A549 (cell line): ENCODE results near the gene SERF2. TPM values are rescaled to one million over a fixed set of nuclear protein-coding genes. Genes with fewer than 3 reads are reported as not detected.

Experiments used
- ATAC-seq, 2 experiments: fragments of 200-7000 bp in 1 of 2; fragments of >200 bp in 1 of 2; cut with Nextera tagmentation in 1 of 2; cut with Tn5 transposase in 1 of 2; 3 replicates each; pipeline versions ENCODE4 v1.8.0 to v1.9.1; 2018 to 2020; ENCODE audit warnings: mild to moderate bottlenecking in 1 of 2, moderate library complexity in 1 of 2
- CTCF ChIA-PET: fragments of 300-600 bp; sonication (Branson Sonifier 250); formaldehyde crosslinking; extraction: SDS; loops from one replicate; lab custom pipeline; 2021; ENCODE audit warnings: antibody characterized with exemption, inconsistent platforms; lab: Yijun Ruan, JAX
- POLR2A ChIA-PET: fragments of 350-600 bp; formaldehyde crosslinking; extraction: SDS; loops from one replicate; lab custom pipeline; 2021; ENCODE audit warnings: antibody characterized with exemption, inconsistent platforms; lab: Yijun Ruan, JAX
- DNase-seq, 2 experiments: peaks; one replicate each; pipeline versions ENCODE4 v3.0.0 to v3.0.0-alpha.2; 2011 to 2016; ENCODE audit warnings: low read depth in 1 of 2, low spot score in 1 of 2
- FAIRE-seq: peaks from 2 replicates; lab custom pipeline; 2011; peaks lifted over from hg19 to GRCh38; lab: Jason Lieb, UNC
- H3K27ac ChIP-seq, 2 experiments: fragments of >200 bp; sonication (Bioruptor Twin); formaldehyde crosslinking; 3 replicates each; pipeline ENCODE4 v1.5.1; 2016 to 2017
- H3K4me1 ChIP-seq: fragments of >200 bp; sonication (Bioruptor Twin); formaldehyde crosslinking; 3 replicates; pipeline ENCODE4 v1.6.1; 2016
- H3K4me2 ChIP-seq: fragments of >200 bp; sonication (Bioruptor Twin); formaldehyde crosslinking; 3 replicates; pipeline ENCODE4 v1.6.1; 2016
- H3K4me3 ChIP-seq: fragments of >200 bp; sonication (Bioruptor Twin); formaldehyde crosslinking; 3 replicates; pipeline ENCODE4 v1.5.1; 2016
- H3K9me3 ChIP-seq: fragments of >200 bp; sonication (Bioruptor Twin); formaldehyde crosslinking; 3 replicates; pipeline ENCODE4 v1.6.1; 2016
- BHLHE40 ChIP-seq: IDR thresholded peaks from 2 replicates; pipeline ENCODE4 v1.6.1; 2012; ENCODE audit warnings: low read depth, low read length, inconsistent platforms
- E2F6 ChIP-seq: IDR thresholded peaks from 2 replicates; pipeline ENCODE4 v1.6.1; 2012; ENCODE audit warnings: low read depth, borderline replicate concordance
- EHF ChIP-seq: fragments of 250-450 bp; sonication (Bioruptor Pico); IDR thresholded peaks from 2 replicates; pipeline ENCODE4 v1.5.0; 2020; ENCODE audit warnings: mild to moderate bottlenecking
- ELK1 ChIP-seq: fragments of 150-350 bp; IDR thresholded peaks from 2 replicates; pipeline ENCODE4 v1.6.1; 2014; ENCODE audit warnings: low read depth, mild to moderate bottlenecking, low read length
- EP300 ChIP-seq, 2 experiments: fragments of >200 bp; sonication (Bioruptor Twin); formaldehyde crosslinking; IDR thresholded peaks; 2 replicates in 1 of 2; 3 replicates in 1 of 2; pipeline ENCODE4 v1.6.1; 2016 to 2017
- FOSL2 ChIP-seq, 2 experiments: fragments of 450-650 bp in 1 of 2; fragments of >200 bp in 1 of 2; sonication (Bioruptor Twin) in 1 of 2; formaldehyde crosslinking; IDR thresholded peaks; 2 replicates each; pipeline versions ENCODE4 v1.5.0 to v1.6.1; 2016 to 2020; ENCODE audit warnings: mild to moderate bottlenecking in 1 of 2, moderate library complexity in 1 of 2
- GATA3 ChIP-seq: IDR thresholded peaks from 2 replicates; pipeline ENCODE4 v1.6.1; 2012; ENCODE audit warnings: borderline replicate concordance
- HDAC2 ChIP-seq: fragments of 200-600 bp; sonication (generic); IDR thresholded peaks from 2 replicates; pipeline ENCODE4 v1.6.1; 2016
- HES2 ChIP-seq: fragments of >200 bp; sonication (Bioruptor Twin); formaldehyde crosslinking; IDR thresholded peaks from 2 replicates; pipeline ENCODE4 v1.6.1; 2016
- HEYL ChIP-seq: fragments of 250-450 bp; sonication (Bioruptor Pico); IDR thresholded peaks from 2 replicates; pipeline ENCODE4 v1.8.0; 2021; ENCODE audit warnings: mild to moderate bottlenecking, moderate library complexity
- HMGXB4 ChIP-seq: fragments of 250-450 bp; sonication (Bioruptor Pico); IDR thresholded peaks from 2 replicates; pipeline ENCODE4 v1.5.0; 2021; ENCODE audit warnings: mild to moderate bottlenecking, moderate library complexity, borderline replicate concordance
- HOXB13 ChIP-seq: fragments of 250-450 bp; sonication (Bioruptor Pico); IDR thresholded peaks from 2 replicates; pipeline ENCODE4 v1.5.0; 2020; ENCODE audit warnings: low read depth, mild to moderate bottlenecking, moderate library complexity
- HOXB5 ChIP-seq: fragments of 250-450 bp; sonication (Bioruptor Pico); IDR thresholded peaks from 2 replicates; pipeline ENCODE4 v1.5.0; 2020; ENCODE audit warnings: mild to moderate bottlenecking, moderate library complexity
- JUN ChIP-seq, 2 experiments: fragments of >200 bp; sonication (Bioruptor Twin); formaldehyde crosslinking; IDR thresholded peaks; 2 replicates in 1 of 2; 3 replicates in 1 of 2; pipeline ENCODE4 v1.6.1; 2016 to 2017
- JUNB ChIP-seq: fragments of >200 bp; sonication (Bioruptor Twin); formaldehyde crosslinking; IDR thresholded peaks from 2 replicates; pipeline ENCODE4 v1.6.1; 2016
- MAFK ChIP-seq: fragments of 450-650 bp; IDR thresholded peaks from 2 replicates; pipeline ENCODE4 v1.6.1; 2014; ENCODE audit not compliant: partially characterized antibody
- MAX ChIP-seq: IDR thresholded peaks from 2 replicates; pipeline ENCODE4 v1.6.1; 2012
- MYC ChIP-seq: IDR thresholded peaks from 2 replicates; pipeline ENCODE4 v1.6.1; 2012; ENCODE audit warnings: mild to moderate bottlenecking, inconsistent platforms, low read length, improper control_type of control experiment, borderline replicate concordance
- NFE2L2 ChIP-seq: fragments of 150-350 bp; conservative IDR thresholded peaks from 2 replicates; pipeline ENCODE4 v1.6.1; 2014; ENCODE audit warnings: low read length
- NPAS2 ChIP-seq: fragments of 250-450 bp; sonication (Bioruptor Pico); IDR thresholded peaks from 2 replicates; pipeline ENCODE4 v1.8.0; 2022; ENCODE audit warnings: mild to moderate bottlenecking, moderate library complexity, borderline replicate concordance
- POLR2AphosphoS2 ChIP-seq: conservative IDR thresholded peaks from 2 replicates; pipeline ENCODE4 v1.6.1; 2012; ENCODE audit warnings: low read length, improper control_type of control experiment, inconsistent platforms
- RFX5 ChIP-seq: fragments of 450-650 bp; IDR thresholded peaks from 2 replicates; pipeline ENCODE4 v1.7.1; 2014; ENCODE audit warnings: antibody characterized with exemption, mild to moderate bottlenecking, moderate library complexity
- SMC3 ChIP-seq: fragments of >200 bp; sonication (Bioruptor Twin); formaldehyde crosslinking; IDR thresholded peaks from 3 replicates; pipeline ENCODE4 v1.6.1; 2018; ENCODE audit warnings: inconsistent platforms
- SREBF2 ChIP-seq: fragments of 450-650 bp; IDR thresholded peaks from 2 replicates; pipeline ENCODE4 v1.6.1; 2014; ENCODE audit warnings: mild to moderate bottlenecking, moderate library complexity
- TFCP2L1 ChIP-seq: fragments of 250-450 bp; sonication (Bioruptor Pico); IDR thresholded peaks from 2 replicates; pipeline ENCODE4 v1.5.0; 2021; ENCODE audit warnings: mild to moderate bottlenecking
- ZFP36 ChIP-seq: fragments of 450-650 bp; IDR thresholded peaks from 2 replicates; pipeline ENCODE4 v1.6.1; 2014; ENCODE audit warnings: borderline replicate concordance; ENCODE audit not compliant: partially characterized antibody
- ZSCAN20 ChIP-seq: fragments of 250-450 bp; sonication (Bioruptor Pico); IDR thresholded peaks from 2 replicates; pipeline ENCODE4 v1.8.0; 2022; ENCODE audit warnings: mild to moderate bottlenecking, moderate library complexity
- WGBS: methylation state at CpG from one replicate; pipeline ENCODE4 v1.1.6; 2017; ENCODE audit errors: missing lambda C conversion rate; 5-methylcytosine and 5-hydroxymethylcytosine counted together
- polyA plus RNA-seq, 4 experiments: library from polyadenylated mRNA; depleted of rRNA in 3 of 4; stranded (reverse); fragments of >200 nt; fragmentation: RNase III in 1 of 4; extraction: RNeasy Plus Mini Kit Qiagen cat#74134 plus additional on column Dnase treatment in 1 of 4; gene quantifications; 2 replicates in 3 of 4; 3 replicates in 1 of 4; pipeline ENCODE4 v1.2.3, GENCODE V29; 2011 to 2017

SERF2 gene
- polyA plus RNA-seq, 2 of the 4 experiments (the other 2 are of a cell fraction) = 317 to 569 TPM

GRCh38 chr15:43795197-43795596, 3.1 kb downstream of the SERF2 start (continued):
- TF ChIP-seq ELK1 (no peak), MYC (no peak)
- TF ChIP-seq, all 56 proteins: peak for 0

GRCh38 chr15:43795997-43796396, 3.9 kb downstream of the SERF2 start:
- H3K4me1 ChIP-seq = peaks cover 32% of the 10 kb centered on the region; the same call in 2 of the 3 replicates

GRCh38 chr15:43796566-43796965, 4.4 kb downstream of the SERF2 start:
- WGBS = 89% methylated on average over 3 of the region's 3 CpGs
- DNase-seq (no peak), ATAC-seq (no peak), FAIRE-seq (no peak)
- ChIA-PET CTCF (interaction anchor here (3.3 kb wide), 1 partner anchor 19 kb away, joined by 11 read pairs; the partner anchor contains the start of gene ELL3), POLR2A (interaction anchor here (2.3 kb wide), 1 partner anchor 28 kb away, joined by 5 read pairs; the partner anchor contains the start of gene MFAP1)
- TF ChIP-seq JUN (IDR thresholded peaks at IDR 0.05) (no peak), NPAS2 (no peak), SREBF2 (no peak), MAFK (no peak), ZFP36 (no peak), EHF (no peak), HOXB5 (CRISPR knock-in tag) (no peak), TFCP2L1 (no peak), HEYL (no peak)
- Histone ChIP-seq H3K4me2 (no peak overlapping the region), H3K27ac (no peak overlapping the region), H3K4me1 (peaks cover 30% of the 10 kb centered on the region; the same call in 2 of the 3 replicates), H3K9me3 (no peaks in the 10 kb centered on the region), H3K4me3 (no peak overlapping the region)

More at GRCh38 chr15:43795997-43796396, 3.9 kb downstream of the SERF2 start:
- no peak for FAIRE-seq
- ChIA-PET CTCF (interaction anchor here (3.3 kb wide), 1 partner anchor 19 kb away, joined by 11 read pairs; the partner anchor contains the start of gene ELL3), POLR2A (interaction anchor here (0.6 to 2.3 kb wide), 2 partner anchors 29 to 226 kb away, joined by 4 to 5 read pairs; partner anchors contain the start of gene MFAP1)
- H3K9me3 ChIP-seq = no peaks in the 10 kb centered on the region
- H3K27ac ChIP-seq = no peak overlapping the region
- H3K4me2 ChIP-seq = no peak overlapping the region
- no peak for ATAC-seq
- TF ChIP-seq HDAC2 (no peak), HMGXB4 (CRISPR knock-in tag) (no peak), TFCP2L1 (no peak), BHLHE40 (no peak), ZSCAN20 (CRISPR knock-in tag) (no peak), JUNB (no peak), FOSL2 (IDR thresholded peaks at IDR 0.05) (no peak), FOSL2 (CRISPR knock-in tag; IDR thresholded peaks at IDR 0.05) (no peak), ZFP36 (no peak), MYC (no peak), E2F6 (no peak), HES2 (no peak), EP300 (IDR thresholded peaks at IDR 0.05) (no peak), NFE2L2 (no peak), HOXB13 (no peak), RFX5 (no peak), GATA3 (no peak), SMC3 (no peak), MAX (no peak), POLR2AphosphoS2 (no peak)
- no peak for DNase-seq
- no peak overlapping the region for H3K4me3 ChIP-seq
